ENCODE data around the gene PTH1R.
"Not testable (repeated sequence)": the region's sequence is repeated elsewhere in the genome, so short reads cannot be mapped to it uniquely, and the experiment has no call there.

PTH1R gene

GRCh38 chr3:46910166-46910760, 32.7 kb downstream of the PTH1R start:
- DNase-seq (ENCODE audit: low spot score) (no peak), FAIRE-seq (no peak)

- not testable (repeated sequence) for DNase-seq (ENCODE audit: low spot score); FAIRE-seq
These were observed 33.4 kb downstream of the PTH1R start for GRCh38 chr3:46910914-46911313.

- no peak for DNase-seq (ENCODE audit: low spot score)
- no peak for FAIRE-seq
These were observed 35.5 kb downstream of the PTH1R start for GRCh38 chr3:46912986-46913385.

- FAIRE-seq (peak; percentile 77), DNase-seq (ENCODE audit: low spot score) (peak; percentile 87)
These were observed 36.1 kb downstream of the PTH1R start for GRCh38 chr3:46913644-46914043.

- FAIRE-seq (no peak), DNase-seq (ENCODE audit: low spot score) (no peak)
These were observed 37.3 kb downstream of the PTH1R start for GRCh38 chr3:46914849-46915248.

- no peak for FAIRE-seq
- DNase-seq (ENCODE audit: low spot score): no peak
These were observed 37.8 kb downstream of the PTH1R start for GRCh38 chr3:46915297-46915822.

- no peak for DNase-seq (ENCODE audit: low spot score)
- no peak for FAIRE-seq
These were observed 38.8 kb downstream of the PTH1R start for GRCh38 chr3:46916278-46916677.

- DNase-seq (ENCODE audit: low spot score) (no peak), FAIRE-seq (no peak)
These were observed 39.3 kb downstream of the PTH1R start for GRCh38 chr3:46916799-46917198.

GRCh38 chr3:46917257-46917656, 39.7 kb downstream of the PTH1R start:
- DNase-seq (ENCODE audit: low spot score): no peak
- no peak for FAIRE-seq

- no peak for FAIRE-seq
These were observed 40.7 kb downstream of the PTH1R start for GRCh38 chr3:46918202-46918601.

GRCh38 chr3:46918634-46919033, 41.1 kb downstream of the PTH1R start:
- FAIRE-seq (no peak), DNase-seq (ENCODE audit: low spot score) (no peak)

More at GRCh38 chr3:46918202-46918601, 40.7 kb downstream of the PTH1R start:
- no peak for DNase-seq (ENCODE audit: low spot score)

- DNase-seq (ENCODE audit: low spot score) (no peak), FAIRE-seq (no peak)
These were observed 43.5 kb downstream of the PTH1R start for GRCh38 chr3:46921041-46921440.

GRCh38 chr3:46921871-46922271, 44.4 kb downstream of the PTH1R start:
- DNase-seq (ENCODE audit: low spot score): no peak
- no peak for FAIRE-seq

GRCh38 chr3:46922426-46922825, 44.9 kb downstream of the PTH1R start:
- FAIRE-seq: no peak
- DNase-seq (ENCODE audit: low spot score): no peak

GRCh38 chr3:46922871-46923558, 45.5 kb downstream of the PTH1R start:
- no peak for DNase-seq (ENCODE audit: low spot score)
- FAIRE-seq: no peak

GRCh38 chr3:46923559-46924350, 46.2 kb downstream of the PTH1R start:
- FAIRE-seq (no peak), DNase-seq (ENCODE audit: low spot score) (no peak)

- DNase-seq (ENCODE audit: low spot score) (no peak), FAIRE-seq (no peak)
These were observed 47.5 kb downstream of the PTH1R start for GRCh38 chr3:46924921-46925584.

GRCh38 chr3:46925585-46925934, 48.0 kb downstream of the PTH1R start:
- no peak for DNase-seq (ENCODE audit: low spot score)
- no peak for FAIRE-seq

GRCh38 chr3:46926039-46926438, 48.5 kb downstream of the PTH1R start:
- no peak for DNase-seq (ENCODE audit: low spot score)
- FAIRE-seq: no peak

- no peak for DNase-seq (ENCODE audit: low spot score)
- FAIRE-seq: no peak
These were observed 48.9 kb downstream of the PTH1R start for GRCh38 chr3:46926447-46926846.

- DNase-seq (ENCODE audit: low spot score) (no peak), FAIRE-seq (no peak)
These were observed 49.6 kb downstream of the PTH1R start for GRCh38 chr3:46926871-46927717.

Measured in RCC 7860 (cell line).